GM12864 (cell line): Measurements from ENCODE around the gene PCDHGB5.

ENCODE experiments used
- DNase-seq: peaks from one replicate; pipeline ENCODE4 v3.0.0-alpha.2; 2011; ENCODE audit warnings: low read depth
- H3K4me3 ChIP-seq: 2 replicates; pipeline ENCODE4 v1.5.1; 2011; ENCODE audit warnings: mild to moderate bottlenecking, low read depth, low read length, control low read depth
- CTCF ChIP-seq: IDR thresholded peaks from 2 replicates; pipeline ENCODE4 v1.5.1; 2011; ENCODE audit warnings: low read depth, mild to moderate bottlenecking, moderate library complexity, low read length, control low read depth, inconsistent platforms; ENCODE audit errors: missing control alignments

PCDHGB5 gene

GRCh38 chr5:141356950-141357349 lies 40.8 kb upstream of the PCDHGB5 start:
- no peak overlapping the region for H3K4me3 ChIP-seq
- no peak for TF ChIP-seq CTCF
- no peak for DNase-seq

DNA sequence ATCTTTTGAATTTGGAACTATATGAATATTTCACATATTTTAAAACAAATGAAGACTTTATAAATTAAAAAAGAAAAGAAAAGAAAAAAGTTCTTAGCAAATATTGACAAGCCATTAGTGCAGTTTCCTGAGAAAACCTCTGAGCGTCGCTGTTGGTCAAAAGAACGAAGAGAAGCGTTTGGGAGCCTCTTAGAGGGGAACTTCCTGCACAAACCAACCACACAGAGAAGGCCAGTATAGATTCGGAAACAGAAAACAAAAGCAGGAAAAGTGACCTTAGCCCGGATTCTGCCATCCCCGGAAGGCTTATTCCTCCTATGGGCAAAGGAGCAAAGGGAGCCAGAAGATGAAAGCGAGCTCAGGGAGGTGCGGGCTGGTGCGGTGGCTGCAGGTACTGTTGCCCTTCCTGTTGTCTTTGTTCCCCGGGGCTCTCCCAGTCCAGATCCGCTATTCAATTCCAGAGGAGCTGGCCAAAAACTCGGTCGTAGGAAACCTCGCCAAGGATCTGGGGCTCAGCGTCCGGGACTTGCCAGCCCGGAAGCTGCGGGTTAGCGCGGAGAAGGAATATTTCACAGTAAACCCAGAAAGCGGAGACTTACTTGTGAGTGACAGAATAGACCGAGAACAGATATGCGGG lies 37.8 kb upstream of the PCDHGB5 start, which contains the start of gene PCDHGB2:
Gene PCDHGB2, plus strand, starts transcription at position 205 of the 637 bp plus-strand sequence. Its CDS starts 142 bp downstream, at position 347.
- peak within 1 kb of the TSS; percentile 54 for H3K4me3 ChIP-seq
- peak; percentile 66 for TF ChIP-seq CTCF
- peak; percentile 49 for DNase-seq

DNA sequence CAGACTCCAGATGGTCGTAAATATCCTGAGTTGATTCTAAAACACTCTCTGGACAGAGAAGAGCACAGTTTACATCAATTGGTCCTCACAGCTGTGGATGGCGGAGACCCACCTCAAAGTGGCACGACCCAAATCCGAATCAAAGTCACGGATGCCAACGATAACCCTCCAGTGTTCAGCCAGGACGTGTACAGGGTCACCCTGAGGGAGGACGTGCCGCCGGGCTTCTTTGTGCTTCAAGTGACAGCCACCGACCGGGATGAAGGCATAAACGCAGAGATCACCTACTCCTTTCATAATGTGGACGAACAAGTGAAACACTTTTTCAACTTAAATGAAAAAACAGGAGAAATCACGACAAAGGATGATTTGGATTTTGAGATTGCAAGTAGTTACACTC lies 37.1 kb upstream of the PCDHGB5 start:
- DNase-seq, result no peak
- H3K4me3 ChIP-seq, result peak overlapping the region; percentile 54; the same call in 1 of the 2 replicates
- no peak for TF ChIP-seq CTCF

GRCh38 chr5:141362719-141363118 lies 35.0 kb upstream of the PCDHGB5 start:
- no peak for TF ChIP-seq CTCF
- DNase-seq, result no peak
- H3K4me3 ChIP-seq, result no peak overlapping the region

- no peak for DNase-seq
- no peak within 1 kb of the TSS for H3K4me3 ChIP-seq
- no peak for TF ChIP-seq CTCF
Measured at GRCh38 chr5:141363952-141364660, 33.6 kb upstream of the PCDHGB5 start, which contains the start of gene PCDHGA5. Gene PCDHGA5, plus strand, starts transcription at chr5:141364162. Its CDS starts 169 bp downstream, at chr5:141364331.

DNA sequence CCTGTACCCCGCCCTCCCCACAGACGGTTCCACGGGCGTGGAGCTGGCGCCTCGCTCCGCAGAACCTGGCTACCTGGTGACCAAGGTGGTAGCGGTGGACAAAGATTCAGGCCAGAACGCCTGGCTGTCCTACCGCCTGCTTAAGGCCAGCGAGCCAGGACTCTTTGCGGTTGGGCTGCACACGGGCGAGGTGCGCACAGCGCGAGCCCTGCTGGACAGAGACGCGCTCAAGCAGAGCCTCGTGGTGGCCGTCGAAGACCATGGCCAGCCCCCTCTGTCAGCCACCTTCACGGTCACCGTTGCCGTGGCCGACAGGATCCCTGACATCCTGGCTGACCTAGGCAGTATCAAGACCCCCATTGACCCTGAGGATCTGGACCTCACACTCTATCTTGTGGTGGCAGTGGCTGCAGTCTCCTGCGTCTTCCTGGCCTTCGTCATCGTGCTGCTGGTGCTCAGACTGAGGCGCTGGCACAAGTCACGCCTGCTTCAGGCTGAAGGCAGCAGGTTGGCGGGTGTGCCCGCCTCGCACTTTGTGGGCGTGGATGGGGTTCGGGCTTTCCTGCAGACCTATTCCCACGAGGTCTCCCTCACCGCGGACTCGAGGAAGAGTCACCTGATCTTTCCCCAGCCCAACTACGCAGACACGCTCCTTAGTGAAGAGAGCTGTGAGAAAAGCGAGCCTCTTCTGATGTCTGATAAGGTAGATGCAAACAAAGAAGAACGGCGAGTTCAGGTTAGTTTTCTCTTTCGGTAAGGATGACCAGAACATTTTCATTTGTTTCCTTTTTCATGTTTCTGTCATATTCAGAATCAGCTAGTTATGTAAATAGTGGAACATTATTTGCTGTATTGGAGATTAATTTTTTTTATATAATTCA lies 31.5 kb upstream of the PCDHGB5 start:
- H3K4me3 ChIP-seq, result no peak overlapping the region
- no peak for TF ChIP-seq CTCF

More for the DNA sequence above, 31.5 kb upstream of the PCDHGB5 start:
- DNase-seq, result no peak
